Esophagus squamous epithelium (tissue), 4 donors: ENCODE measurements around the gene DMAP1.

ENCODE experiments used
- CTCF ChIP-seq, 6 experiments: fragments of 450-650 bp in 4 of 6; fragments of 200-600 bp in 2 of 6; sonication (generic) in 2 of 6; IDR thresholded peaks; one replicate each; pipeline ENCODE4 v1.5.1; 2016 to 2019; ENCODE audit warnings: antibody characterized with exemption in 6 of 6, mild to moderate bottlenecking in 4 of 6, moderate library complexity in 4 of 6
- POLR2A ChIP-seq, 4 donors: fragments of 450-650 bp; IDR thresholded peaks; one replicate each; pipeline ENCODE4 v1.6.1; 2017; ENCODE audit warnings: antibody characterized with exemption in 4 of 4, mild to moderate bottlenecking in 4 of 4, moderate library complexity in 3 of 4

- no peak for TF ChIP-seq POLR2A (IDR thresholded peaks at IDR 0.05)
- TF ChIP-seq CTCF (IDR thresholded peaks at IDR 0.05) = no peak
Observed at GRCh38 chr1:44219301-44219626, 6.0 kb downstream of the DMAP1 start.
